HG03439 (cell line): ENCODE data around the gene EIF4A3.
"Not testable (repeated sequence)": the region's sequence is repeated elsewhere in the genome, so short reads cannot be mapped to it uniquely, and the experiment has no call there.

Source experiments
- ATAC-seq: cut with Tn5 transposase; IDR thresholded peaks from one replicate; pipeline ENCODE4 v1.9.1; 2021; ENCODE audit warnings: mild to moderate bottlenecking, moderate library complexity; ENCODE audit not compliant: unreplicated experiment

EIF4A3 gene

DNA sequence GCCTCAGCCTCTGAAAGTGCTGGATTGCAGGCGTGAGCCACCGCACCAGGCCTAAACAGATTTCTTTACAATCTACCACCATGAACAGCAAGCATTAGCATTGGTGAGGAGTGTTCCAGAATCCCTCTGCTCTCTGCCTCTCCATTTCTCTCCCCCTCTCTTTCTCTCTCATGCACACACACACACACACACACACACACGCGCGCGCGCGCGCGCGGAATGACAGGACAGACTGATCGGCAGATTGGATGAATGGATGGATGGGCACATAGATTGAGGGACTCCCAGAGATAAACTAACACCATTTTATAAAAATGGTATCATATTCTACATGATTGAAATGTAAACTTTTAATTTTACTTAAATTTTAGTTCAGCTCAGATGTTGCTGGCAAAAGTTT is 26.2 kb upstream of the EIF4A3 start:
- no peak for ATAC-seq

DNA sequence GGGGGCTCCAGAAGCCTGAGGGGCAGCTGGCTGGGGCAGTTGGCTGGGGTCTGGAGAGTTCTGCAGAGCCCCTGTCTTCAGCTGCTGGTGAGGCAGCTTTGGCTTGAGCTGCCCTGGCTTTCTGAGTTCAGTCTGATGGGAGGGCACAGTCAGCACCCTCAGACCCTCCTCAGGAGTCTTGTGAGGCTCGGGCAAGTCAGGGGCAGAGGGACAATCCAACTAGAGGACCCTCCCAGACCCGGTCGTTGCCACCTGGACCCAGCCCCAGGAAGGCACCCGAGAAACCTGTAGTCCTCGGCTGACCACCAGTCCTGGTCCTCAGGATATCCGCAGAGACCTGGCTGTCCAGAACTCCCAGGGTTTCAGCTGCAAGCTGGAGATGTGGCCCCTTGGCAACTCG is 24.8 kb upstream of the EIF4A3 start:
- no peak for ATAC-seq

- no peak for ATAC-seq
Measured at GRCh38 chr17:80169784-80170500, 23.0 kb upstream of the EIF4A3 start, which contains the start of gene CARD14. TSS of gene CARD14 (plus strand) at chr17:80170030. CDS start at chr17:80181439, 11,409 bp downstream.

DNA sequence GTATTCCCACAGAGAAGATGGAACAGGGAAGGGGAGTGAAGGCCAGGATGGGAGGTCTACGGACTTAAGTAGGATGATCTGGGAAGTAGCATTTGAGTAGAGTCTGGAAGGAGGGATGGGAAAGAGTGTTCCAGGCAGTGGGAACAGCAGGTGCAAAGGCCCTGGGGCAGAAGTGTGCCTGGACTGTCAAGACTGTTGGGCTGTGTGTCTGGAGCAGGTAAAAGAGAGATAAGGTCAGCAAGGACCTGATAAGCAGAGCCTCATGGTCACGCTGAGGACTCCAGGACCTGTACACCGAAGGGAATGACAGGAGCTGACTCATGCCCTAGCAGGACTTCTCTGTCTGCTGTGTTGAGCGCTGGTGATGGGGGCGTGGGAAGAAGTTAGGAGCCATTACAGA is 22.2 kb upstream of the EIF4A3 start:
- ATAC-seq = no peak

GRCh38 chr17:80168371-80168770 is 21.4 kb upstream of the EIF4A3 start:
- ATAC-seq = no peak

- ATAC-seq = no peak
Measured at GRCh38 chr17:80166446-80166845, 19.5 kb upstream of the EIF4A3 start.

GRCh38 chr17:80164185-80164584 is 17.3 kb upstream of the EIF4A3 start:
- ATAC-seq = no peak

GRCh38 chr17:80163336-80163735 is 16.4 kb upstream of the EIF4A3 start:
- ATAC-seq = no peak

DNA sequence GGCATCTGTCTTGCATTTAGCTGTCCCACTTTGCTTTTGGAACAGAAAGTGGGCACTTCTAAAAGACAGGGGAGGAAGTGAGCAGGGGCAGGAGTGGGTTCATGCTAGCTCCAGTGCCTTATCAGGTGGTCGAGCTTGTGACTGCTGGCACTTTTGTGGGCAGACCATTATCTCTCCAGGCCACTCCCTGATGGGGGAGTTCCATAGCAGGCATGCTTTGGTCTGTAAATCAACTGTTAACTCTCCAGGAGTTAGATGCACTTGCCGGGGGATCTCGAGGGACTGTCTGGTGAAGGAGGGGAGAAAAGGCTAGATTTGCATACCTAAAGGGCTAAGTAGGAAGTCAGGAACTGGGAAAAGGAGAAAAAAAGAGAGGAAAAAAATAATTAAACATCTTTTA is 13.6 kb upstream of the EIF4A3 start:
- no peak for ATAC-seq

DNA sequence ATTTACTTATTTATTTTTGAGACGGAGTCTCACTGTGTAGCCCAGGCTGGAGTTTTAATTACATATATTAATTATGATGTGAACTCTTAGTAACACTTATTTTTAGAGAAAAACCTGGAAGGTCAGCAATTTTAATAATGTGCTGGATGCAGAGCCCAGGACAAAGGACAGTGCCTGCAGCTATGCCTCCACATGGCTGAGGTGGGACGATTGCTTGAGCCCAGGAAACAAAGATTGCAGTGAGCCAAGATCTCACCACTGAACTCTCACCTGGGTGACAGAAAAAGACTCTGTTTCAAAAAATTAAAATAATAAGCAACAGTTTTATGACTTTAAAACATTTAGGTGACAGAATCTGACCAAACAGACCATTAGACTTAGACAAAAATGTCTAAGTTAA is 11.9 kb upstream of the EIF4A3 start:
- ATAC-seq = no peak

- not testable (repeated sequence) for ATAC-seq
Measured at GRCh38 chr17:80155600-80155999, 8.7 kb upstream of the EIF4A3 start.

- ATAC-seq = no peak
Measured at GRCh38 chr17:80154166-80154565, 7.2 kb upstream of the EIF4A3 start.

DNA sequence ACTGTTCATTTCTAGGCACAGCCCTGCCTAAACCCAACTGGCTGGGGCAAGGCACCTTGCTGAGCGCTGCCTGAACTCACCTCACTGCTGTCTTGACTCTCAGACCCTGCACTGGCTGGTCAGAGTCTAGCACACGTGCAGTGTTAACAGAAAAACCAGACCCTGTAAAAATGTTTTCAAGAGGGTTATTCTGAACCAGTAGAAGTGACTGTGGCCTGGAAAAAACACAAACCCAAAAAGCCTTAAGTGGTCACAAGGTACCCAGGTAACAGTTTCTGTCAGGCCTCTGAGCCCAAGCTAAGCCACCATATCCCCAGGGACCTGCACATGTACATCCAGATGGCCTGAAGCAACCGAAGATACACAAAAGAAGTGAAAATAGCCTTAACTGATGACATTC is 6.1 kb upstream of the EIF4A3 start:
- no peak for ATAC-seq

DNA sequence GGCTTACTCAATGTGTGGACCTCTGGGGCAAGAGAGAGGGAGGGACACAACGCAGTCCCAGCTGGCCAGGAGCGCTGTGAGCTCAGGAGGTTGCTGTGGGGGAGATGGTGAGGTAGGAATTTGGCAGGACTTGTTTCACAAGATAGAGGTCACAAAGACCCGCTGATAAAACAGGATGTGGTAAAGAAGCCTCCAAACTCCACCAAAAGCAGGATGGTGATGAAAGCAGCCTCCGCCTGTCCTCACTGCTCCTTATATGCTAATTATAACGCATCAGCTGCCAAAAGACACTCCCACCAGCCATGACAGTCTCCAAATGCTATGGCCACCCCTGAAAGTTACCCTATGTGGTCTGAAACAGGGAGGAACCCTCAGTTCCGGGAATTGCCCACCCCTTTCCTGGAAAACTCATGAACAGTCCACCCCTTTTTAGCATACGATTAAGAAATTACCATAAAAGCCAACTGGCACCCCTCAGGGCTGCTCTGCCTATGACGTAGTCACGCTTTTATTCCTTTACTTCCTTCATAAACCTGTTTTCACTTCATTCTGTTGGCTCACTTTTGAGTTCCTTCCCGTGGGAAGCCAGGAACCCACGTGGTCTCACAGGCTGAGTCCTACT is 5.3 kb upstream of the EIF4A3 start:
- ATAC-seq = no peak

- no peak for ATAC-seq
Measured at GRCh38 chr17:80151333-80151732, 4.4 kb upstream of the EIF4A3 start.

DNA sequence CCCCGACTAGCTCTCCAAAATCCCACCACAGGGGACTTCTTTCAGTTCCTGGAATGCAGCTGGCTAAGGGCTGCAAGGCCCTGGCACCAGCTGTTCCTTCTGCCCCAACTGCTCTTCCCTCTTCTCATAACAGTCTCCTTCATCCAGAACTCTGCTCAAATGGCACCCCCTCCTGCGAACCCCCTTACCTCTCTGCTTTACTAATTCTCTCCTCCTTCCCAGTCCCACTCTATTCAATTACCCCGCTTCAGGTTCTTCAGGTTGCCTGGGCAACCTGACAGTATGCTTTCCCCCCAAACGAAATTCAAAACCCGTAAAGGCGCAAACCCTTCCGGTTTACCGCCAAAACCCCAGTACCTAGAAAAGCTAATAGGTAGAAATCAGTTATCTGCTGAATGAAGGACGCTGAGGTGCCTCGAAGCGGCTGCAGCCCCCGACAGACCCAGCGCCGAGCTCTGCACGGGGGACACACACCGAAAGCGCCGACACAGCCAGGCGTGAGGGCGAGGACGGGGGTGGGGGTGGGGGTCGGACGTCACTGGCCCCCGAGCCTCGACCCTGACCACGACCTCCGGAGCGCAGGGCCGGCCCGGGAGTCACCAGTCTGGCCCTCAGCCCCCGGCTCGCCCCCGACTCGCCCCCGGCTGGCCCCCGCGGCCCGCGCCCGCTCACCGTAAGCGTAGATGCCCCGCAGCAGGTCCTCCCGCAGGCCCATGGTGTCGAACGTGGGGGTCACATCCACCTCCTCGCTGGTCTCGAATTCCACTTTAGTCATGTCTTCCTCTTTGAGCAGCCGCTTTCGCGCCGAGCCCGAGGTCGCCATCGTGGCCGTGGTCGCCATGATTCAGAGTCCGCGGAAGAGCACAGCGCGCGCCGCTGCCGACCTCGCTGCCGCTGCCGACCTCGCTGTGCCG is 550 bp downstream of the EIF4A3 start:
- peak; percentile 23 for ATAC-seq

GRCh38 chr17:80145076-80146075 is 1.6 kb downstream of the EIF4A3 start:
- ATAC-seq = no peak

- no peak for ATAC-seq
Measured at GRCh38 chr17:80142929-80143328, 4.0 kb downstream of the EIF4A3 start.

GRCh38 chr17:80141463-80142165 is 5.3 kb downstream of the EIF4A3 start:
- ATAC-seq = no peak
